ENCODE measurements around the gene MDM2.

The MDM2 gene

DNA sequence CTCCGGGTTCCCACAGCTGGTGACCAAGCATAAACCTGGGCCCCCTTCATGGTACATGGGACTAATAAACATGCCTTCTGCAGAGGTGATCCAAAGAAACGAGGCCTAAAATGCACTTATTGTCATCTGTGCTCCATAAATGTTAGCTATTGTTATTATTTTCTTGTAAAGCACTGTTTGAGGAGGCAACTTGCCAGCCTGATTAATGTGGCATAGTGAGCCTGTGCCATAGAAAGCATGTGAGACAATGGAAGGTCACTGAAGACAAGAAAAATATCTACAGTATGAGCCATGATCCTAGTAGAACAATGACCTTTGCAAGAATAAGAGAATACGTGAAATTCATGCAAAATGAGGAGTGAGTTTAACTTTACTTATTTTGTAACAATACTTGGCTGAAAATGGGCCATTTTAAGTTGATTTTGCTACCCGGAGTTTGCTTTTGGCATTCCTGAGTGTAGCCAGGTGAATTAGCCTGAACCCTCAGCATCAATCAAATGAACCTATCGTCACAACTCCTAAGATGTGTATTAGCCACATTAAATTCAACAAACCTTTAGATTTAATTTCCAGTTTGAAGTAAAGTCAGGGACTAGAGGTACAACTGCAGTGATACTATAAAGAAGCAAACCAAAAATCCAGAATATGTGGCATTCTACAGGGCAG lies 72.8 kb downstream of the MDM2 start:
- Histone ChIP-seq H3K27me3 (ENCODE audit: insufficient read depth, low read length) (no peaks in the 10 kb centered on the region), H3K79me2 (ENCODE audit: control insufficient read depth, insufficient read depth, low read length, unreplicated experiment) (no peaks in the 10 kb centered on the region), H2AFZ (ENCODE audit: low read length, unreplicated experiment) (no peak overlapping the region), H3K4me1 (ENCODE audit: control insufficient read depth, insufficient read depth, low read length, unreplicated experiment) (peaks cover 5% of the 10 kb centered on the region), H3K27ac (ENCODE audit: low read depth, low read length) (no peak overlapping the region), H3K4me3 (ENCODE audit: low read depth, low read length) (no peak overlapping the region), H3K36me3 (ENCODE audit: insufficient read depth, low read length) (peaks cover 32% of the 10 kb centered on the region)

DNA sequence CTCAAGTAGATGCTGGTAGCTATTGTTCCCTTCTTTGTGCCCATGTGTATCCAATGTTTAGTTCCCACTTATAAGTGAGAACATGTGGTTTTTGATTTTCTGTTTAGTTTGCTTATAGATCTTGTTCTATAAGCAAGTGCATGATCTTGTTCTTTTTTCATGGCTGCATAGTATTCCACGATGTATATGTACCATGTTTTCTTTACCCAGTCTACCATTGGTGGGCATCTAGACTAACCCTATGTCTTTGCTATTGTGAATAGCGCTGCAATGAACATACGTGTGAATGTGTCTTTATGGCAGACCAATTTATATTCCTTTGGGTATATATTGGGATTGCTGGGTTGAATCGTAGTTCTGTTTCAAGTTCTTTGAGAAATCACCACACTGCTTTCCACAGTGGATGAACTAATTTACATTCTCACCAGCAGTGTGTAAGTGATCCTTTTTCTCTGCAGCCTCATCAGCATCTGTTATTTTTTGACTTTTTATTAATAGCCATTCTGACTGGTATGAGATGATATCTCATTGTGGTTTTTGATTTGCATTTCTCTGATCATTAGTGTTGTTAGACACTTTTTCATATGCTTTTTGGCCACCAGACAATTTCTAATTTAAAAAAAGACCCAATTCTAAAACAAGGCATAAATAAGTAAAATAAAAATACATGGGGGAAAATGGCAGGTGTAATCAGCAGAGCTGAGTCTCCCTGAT lies 74.4 kb downstream of the MDM2 start:
- Histone ChIP-seq H3K36me3 (ENCODE audit: insufficient read depth, low read length) (peaks cover 32% of the 10 kb centered on the region), H3K27ac (ENCODE audit: low read depth, low read length) (no peak overlapping the region), H3K4me1 (ENCODE audit: control insufficient read depth, insufficient read depth, low read length, unreplicated experiment) (no peaks in the 10 kb centered on the region), H3K27me3 (ENCODE audit: insufficient read depth, low read length) (no peaks in the 10 kb centered on the region), H3K79me2 (ENCODE audit: control insufficient read depth, insufficient read depth, low read length, unreplicated experiment) (no peaks in the 10 kb centered on the region), H2AFZ (ENCODE audit: low read length, unreplicated experiment) (no peak overlapping the region), H3K4me3 (ENCODE audit: low read depth, low read length) (no peak overlapping the region)

DNA sequence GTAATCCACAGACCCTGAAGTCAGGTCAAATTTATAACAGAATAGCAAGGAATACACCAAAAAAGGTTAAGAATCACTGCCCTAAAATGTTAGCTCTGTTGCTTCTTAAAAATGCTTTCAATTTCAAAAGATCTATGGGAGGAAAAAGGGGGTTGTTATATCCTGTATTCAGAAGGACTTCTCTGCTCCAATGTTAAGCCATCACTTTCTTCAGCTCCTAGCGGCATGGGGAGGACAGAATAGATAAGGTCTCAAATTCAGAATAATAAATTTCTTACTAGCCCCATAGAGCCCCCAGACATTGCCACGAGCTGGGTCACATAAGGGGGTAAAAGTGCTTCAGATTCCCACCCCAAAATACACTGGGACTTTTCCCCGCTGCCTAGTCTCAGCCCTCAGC lies 75.2 kb downstream of the MDM2 start:
- H3K4me1 ChIP-seq (ENCODE audit: control insufficient read depth, insufficient read depth, low read length, unreplicated experiment) = no peaks in the 10 kb centered on the region

DNA sequence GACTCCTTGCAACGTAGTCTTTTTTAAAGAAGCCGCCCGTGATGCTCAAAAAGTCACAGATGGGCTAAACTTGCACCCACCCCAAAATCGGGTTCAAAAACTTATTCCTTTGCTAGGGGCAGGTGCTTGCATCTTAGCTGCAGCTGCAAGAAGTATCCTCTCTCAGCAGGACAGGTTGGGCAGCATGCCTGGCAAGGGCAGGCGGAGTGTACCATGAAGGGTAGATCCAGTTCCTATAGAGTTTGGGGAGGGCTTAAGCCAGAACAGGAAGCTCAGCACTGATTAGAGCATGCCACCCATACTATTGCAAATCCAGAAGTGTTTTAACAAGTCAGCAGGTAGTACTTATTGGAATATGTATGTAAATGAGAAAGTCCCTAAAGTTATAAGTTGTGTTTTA lies 76.3 kb downstream of the MDM2 start:
- Histone ChIP-seq H3K36me3 (ENCODE audit: insufficient read depth, low read length) (peaks cover 17% of the 10 kb centered on the region; the same call in 1 of the 2 replicates), H3K79me2 (ENCODE audit: control insufficient read depth, insufficient read depth, low read length, unreplicated experiment) (no peaks in the 10 kb centered on the region), H3K4me1 (ENCODE audit: control insufficient read depth, insufficient read depth, low read length, unreplicated experiment) (no peaks in the 10 kb centered on the region), H3K4me3 (ENCODE audit: low read depth, low read length) (no peak overlapping the region), H3K27me3 (ENCODE audit: insufficient read depth, low read length) (no peaks in the 10 kb centered on the region), H2AFZ (ENCODE audit: low read length, unreplicated experiment) (no peak overlapping the region), H3K27ac (ENCODE audit: low read depth, low read length) (no peak overlapping the region)

More for the DNA sequence above, 75.2 kb downstream of the MDM2 start:
- Histone ChIP-seq H3K36me3 (ENCODE audit: insufficient read depth, low read length) (peaks cover 26% of the 10 kb centered on the region), H3K79me2 (ENCODE audit: control insufficient read depth, insufficient read depth, low read length, unreplicated experiment) (no peaks in the 10 kb centered on the region), H3K4me3 (ENCODE audit: low read depth, low read length) (no peak overlapping the region), H3K27ac (ENCODE audit: low read depth, low read length) (no peak overlapping the region), H2AFZ (ENCODE audit: low read length, unreplicated experiment) (no peak overlapping the region), H3K27me3 (ENCODE audit: insufficient read depth, low read length) (no peaks in the 10 kb centered on the region)

DNA sequence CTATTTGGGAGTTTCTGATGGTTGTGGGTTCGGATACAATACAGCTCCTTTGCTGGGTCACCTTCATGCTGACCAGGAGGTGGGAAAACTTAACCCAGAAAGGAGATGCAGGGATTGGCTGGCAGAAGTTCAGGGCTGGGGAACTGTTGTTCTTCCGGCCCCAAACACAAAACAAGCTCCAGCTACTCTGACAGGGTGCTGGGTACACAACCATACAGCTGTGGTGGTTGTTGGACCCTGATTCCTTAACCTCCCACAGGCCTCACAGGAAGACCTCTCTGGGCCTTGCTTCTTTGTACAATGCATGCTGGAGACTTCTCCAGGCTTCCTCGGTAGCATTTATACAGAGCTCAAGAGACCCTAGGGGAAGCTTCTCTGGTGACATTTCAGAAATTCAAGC lies 77.4 kb downstream of the MDM2 start:
- Histone ChIP-seq H3K36me3 (ENCODE audit: insufficient read depth, low read length) (peaks cover 13% of the 10 kb centered on the region; the same call in 1 of the 2 replicates), H2AFZ (ENCODE audit: low read length, unreplicated experiment) (no peak overlapping the region), H3K27ac (ENCODE audit: low read depth, low read length) (no peak overlapping the region), H3K4me3 (ENCODE audit: low read depth, low read length) (no peak overlapping the region), H3K4me1 (ENCODE audit: control insufficient read depth, insufficient read depth, low read length, unreplicated experiment) (no peaks in the 10 kb centered on the region), H3K79me2 (ENCODE audit: control insufficient read depth, insufficient read depth, low read length, unreplicated experiment) (peaks cover 1% of the 10 kb centered on the region), H3K27me3 (ENCODE audit: insufficient read depth, low read length) (no peaks in the 10 kb centered on the region)

DNA sequence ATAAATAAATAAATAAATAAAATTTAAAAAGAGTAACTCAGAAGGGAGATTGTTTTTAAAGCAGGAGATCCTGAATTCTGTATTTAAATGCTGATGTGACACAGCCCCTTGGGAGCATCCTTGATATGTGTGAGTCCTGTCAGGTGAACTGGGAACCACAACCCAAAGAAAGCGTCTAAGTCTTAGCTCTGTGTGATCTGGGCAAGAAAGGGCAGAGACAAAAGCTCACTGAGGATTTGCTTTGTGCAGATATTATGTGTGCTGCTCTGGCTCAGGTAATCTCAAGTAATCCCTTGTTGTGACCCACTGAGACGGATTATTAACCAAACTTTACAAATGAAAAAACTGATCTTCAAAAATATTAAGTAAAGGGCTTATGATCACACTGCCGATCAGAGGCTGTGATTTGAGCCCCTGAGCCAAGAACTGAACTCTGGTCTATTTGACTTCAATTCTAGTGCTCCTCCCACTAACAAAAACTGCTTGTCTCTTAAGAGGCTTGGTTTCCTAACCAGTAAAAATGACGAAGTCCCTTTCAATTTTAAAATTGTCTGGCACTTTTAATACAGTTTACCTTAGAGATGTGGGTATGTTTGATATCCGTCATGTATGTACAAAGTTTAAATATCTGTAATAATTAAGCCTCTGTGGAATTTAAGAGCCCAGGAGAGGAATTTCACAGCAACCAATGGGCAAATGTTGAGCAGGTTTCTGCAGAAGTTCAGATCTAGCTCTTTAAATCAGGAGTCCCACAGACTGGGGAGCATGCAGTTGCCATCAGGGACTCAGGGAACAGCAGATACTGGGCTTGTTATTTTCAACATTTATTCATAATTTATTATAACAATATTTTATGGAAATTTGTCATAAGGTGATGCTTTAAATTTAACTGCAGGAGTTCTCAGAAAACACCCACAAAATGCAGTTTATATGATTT lies 78.9 kb downstream of the MDM2 start:
- no peak overlapping the region for H2AFZ ChIP-seq (ENCODE audit: low read length, unreplicated experiment)
- no peaks in the 10 kb centered on the region for H3K4me1 ChIP-seq (ENCODE audit: control insufficient read depth, insufficient read depth, low read length, unreplicated experiment)
- no peaks in the 10 kb centered on the region for H3K27me3 ChIP-seq (ENCODE audit: insufficient read depth, low read length)
- peaks cover 4% of the 10 kb centered on the region for H3K79me2 ChIP-seq (ENCODE audit: control insufficient read depth, insufficient read depth, low read length, unreplicated experiment)
- H3K36me3 ChIP-seq (ENCODE audit: insufficient read depth, low read length) = peaks cover 13% of the 10 kb centered on the region; the same call in 1 of the 2 replicates
- H3K4me3 ChIP-seq (ENCODE audit: low read depth, low read length) = no peak overlapping the region
- H3K27ac ChIP-seq (ENCODE audit: low read depth, low read length) = no peak overlapping the region

DNA sequence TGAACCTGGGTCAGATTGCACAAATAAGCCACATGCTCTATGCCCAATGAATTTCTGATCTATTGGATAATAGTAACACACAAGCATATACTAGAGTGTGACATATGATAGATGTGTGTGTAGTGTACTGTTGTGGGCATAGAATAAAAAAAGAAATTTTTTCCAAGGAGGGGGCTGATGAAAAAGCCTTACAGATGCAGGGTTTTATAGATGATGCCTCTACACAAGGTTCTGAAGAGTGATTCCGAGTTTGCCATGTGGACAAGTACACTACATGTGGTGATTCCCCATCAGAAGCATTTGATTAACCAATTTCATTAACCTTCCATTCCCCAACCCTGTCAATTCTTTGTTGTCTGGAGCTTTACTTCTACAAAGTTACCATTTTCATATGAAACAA lies 79.7 kb downstream of the MDM2 start:
- Histone ChIP-seq H3K27me3 (ENCODE audit: insufficient read depth, low read length) (no peaks in the 10 kb centered on the region), H3K4me3 (ENCODE audit: low read depth, low read length) (no peak overlapping the region), H3K79me2 (ENCODE audit: control insufficient read depth, insufficient read depth, low read length, unreplicated experiment) (peaks cover 4% of the 10 kb centered on the region), H3K4me1 (ENCODE audit: control insufficient read depth, insufficient read depth, low read length, unreplicated experiment) (no peaks in the 10 kb centered on the region), H3K36me3 (ENCODE audit: insufficient read depth, low read length) (peaks cover 8% of the 10 kb centered on the region; the same call in 1 of the 2 replicates), H2AFZ (ENCODE audit: low read length, unreplicated experiment) (no peak overlapping the region), H3K27ac (ENCODE audit: low read depth, low read length) (no peak overlapping the region)

DNA sequence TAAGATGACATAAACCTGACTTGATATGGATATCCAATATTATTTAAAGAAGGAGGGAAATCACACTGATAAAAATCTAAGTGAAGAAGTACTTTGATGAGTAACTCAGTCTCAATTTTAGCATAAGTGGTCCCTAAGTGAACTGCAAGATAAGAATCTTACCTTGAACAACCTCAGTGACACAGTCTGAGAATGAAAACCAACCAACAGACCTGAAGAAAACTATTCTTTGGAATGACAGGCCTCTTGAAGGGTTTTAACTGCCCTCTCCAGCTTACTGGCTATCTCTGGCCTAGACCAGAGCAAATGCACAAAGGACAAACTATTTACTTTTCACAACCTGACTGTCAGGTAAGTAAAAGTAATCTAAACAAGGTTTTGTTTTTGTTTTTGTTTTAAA lies 80.3 kb downstream of the MDM2 start:
- no peaks in the 10 kb centered on the region for H3K4me1 ChIP-seq (ENCODE audit: control insufficient read depth, insufficient read depth, low read length, unreplicated experiment)
- no peaks in the 10 kb centered on the region for H3K27me3 ChIP-seq (ENCODE audit: insufficient read depth, low read length)
- H3K79me2 ChIP-seq (ENCODE audit: control insufficient read depth, insufficient read depth, low read length, unreplicated experiment) = peaks cover 4% of the 10 kb centered on the region

DNA sequence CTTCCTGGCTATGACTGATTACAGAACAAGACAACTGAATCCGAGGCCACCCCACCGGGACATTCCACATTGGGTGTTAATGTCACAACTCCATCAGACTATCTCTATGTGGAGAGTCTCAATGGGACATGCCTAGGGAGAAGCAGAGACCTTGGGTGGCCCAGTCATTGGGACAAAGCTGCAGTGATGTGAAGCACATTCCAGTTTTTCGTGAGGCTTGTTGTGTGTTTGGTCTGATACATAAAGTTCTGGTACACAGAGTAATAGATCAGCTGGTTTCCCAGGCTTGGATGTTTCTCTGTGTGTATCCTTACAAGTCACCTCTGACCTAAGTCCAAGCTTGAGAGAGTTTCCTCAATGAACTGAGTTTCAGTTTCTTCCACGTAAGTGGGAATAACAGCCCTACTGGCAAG lies 82.7 kb downstream of the MDM2 start:
- Histone ChIP-seq H3K27ac (ENCODE audit: low read depth, low read length) (no peak overlapping the region), H2AFZ (ENCODE audit: low read length, unreplicated experiment) (no peak overlapping the region), H3K4me1 (ENCODE audit: control insufficient read depth, insufficient read depth, low read length, unreplicated experiment) (no peaks in the 10 kb centered on the region), H3K27me3 (ENCODE audit: insufficient read depth, low read length) (no peaks in the 10 kb centered on the region), H3K4me3 (ENCODE audit: low read depth, low read length) (no peak overlapping the region), H3K79me2 (ENCODE audit: control insufficient read depth, insufficient read depth, low read length, unreplicated experiment) (peaks cover 4% of the 10 kb centered on the region), H3K36me3 (ENCODE audit: insufficient read depth, low read length) (0 out of 2 replicates have a peak, but pooled peaks cover 8% of the 10 kb centered on the region)

More for the DNA sequence above, 80.3 kb downstream of the MDM2 start:
- no peak overlapping the region for H3K27ac ChIP-seq (ENCODE audit: low read depth, low read length)
- H2AFZ ChIP-seq (ENCODE audit: low read length, unreplicated experiment) = no peak overlapping the region
- H3K36me3 ChIP-seq (ENCODE audit: insufficient read depth, low read length) = peaks cover 2% of the 10 kb centered on the region; the same call in 1 of the 2 replicates
- H3K4me3 ChIP-seq (ENCODE audit: low read depth, low read length) = no peak overlapping the region

DNA sequence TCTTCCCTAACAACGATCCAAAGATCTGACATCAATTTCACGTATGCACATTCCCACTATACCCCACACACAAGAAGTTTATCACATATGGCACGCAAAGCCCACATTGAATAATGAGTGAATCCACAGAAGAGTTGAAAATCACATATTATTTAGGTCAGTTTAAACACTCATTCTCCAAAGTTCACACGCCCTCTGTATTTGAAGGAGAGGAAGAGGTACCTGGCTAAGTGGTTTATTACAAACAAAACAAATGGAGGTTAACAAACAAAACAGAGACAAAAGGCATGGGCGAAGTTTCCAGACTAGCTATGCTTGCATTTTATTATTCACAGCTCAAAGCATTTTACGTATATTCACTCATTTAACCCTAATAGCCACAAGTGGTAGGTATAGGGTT lies 83.2 kb downstream of the MDM2 start:
- H3K27ac ChIP-seq (ENCODE audit: low read depth, low read length) = no peak overlapping the region

More for the DNA sequence above, 83.2 kb downstream of the MDM2 start:
- Histone ChIP-seq H2AFZ (ENCODE audit: low read length, unreplicated experiment) (no peak overlapping the region), H3K27me3 (ENCODE audit: insufficient read depth, low read length) (no peaks in the 10 kb centered on the region), H3K4me3 (ENCODE audit: low read depth, low read length) (no peak overlapping the region), H3K79me2 (ENCODE audit: control insufficient read depth, insufficient read depth, low read length, unreplicated experiment) (peaks cover 4% of the 10 kb centered on the region), H3K4me1 (ENCODE audit: control insufficient read depth, insufficient read depth, low read length, unreplicated experiment) (peaks cover under 1% of the 10 kb centered on the region), H3K36me3 (ENCODE audit: insufficient read depth, low read length) (0 out of 2 replicates have a peak, but pooled peaks cover 9% of the 10 kb centered on the region)

All from ACC112 (cell line).